OCI-LY7 (cell line): ENCODE results near the gene CD160. TPM values are rescaled to one million over a fixed set of nuclear protein-coding genes. Genes with fewer than 3 reads are reported as not detected.
"Not testable (repeated sequence)": the region's sequence is repeated elsewhere in the genome, so short reads cannot be mapped to it uniquely, and the experiment has no call there.

Experiments
- Bru-seq: library from RNA; stranded (reverse); fragments of 400-500 nt; gene quantifications from one replicate; lab custom pipeline; 2021; lab: Mats Ljungman, UMichigan
- BruChase-seq, 2 experiments: library from RNA; stranded (reverse); fragments of 400-500 nt; gene quantifications; one replicate each; lab custom pipeline; 2021; lab: Mats Ljungman, UMichigan
- BruUV-seq: library from RNA; stranded (reverse); fragments of 400-500 nt; replicated peaks from 2 replicates; lab custom pipeline; 2021; lab: Mats Ljungman, UMichigan
- CTCF ChIA-PET: fragments of 300-600 bp; sonication (Branson Sonifier 250); formaldehyde crosslinking; loops from one replicate; lab custom pipeline; 2022; ENCODE audit warnings: antibody characterized with exemption; ENCODE audit not compliant: unreplicated experiment; lab: Charles Lee
- POLR2A ChIA-PET: fragments of 300-600 bp; sonication (Branson Sonifier 250); formaldehyde crosslinking; loops from one replicate; lab custom pipeline; 2022; ENCODE audit warnings: antibody characterized with exemption; lab: Charles Lee
- DNase-seq: peaks from one replicate; pipeline ENCODE4 v3.0.0-alpha.2; 2015; ENCODE audit warnings: low spot score
- H2AFZ ChIP-seq: fragments of 200-600 bp; sonication (generic), shearing (Covaris generic); 2 replicates; pipeline ENCODE4 v1.6.1; 2014; ENCODE audit warnings: mild to moderate bottlenecking, antibody characterized with exemption, low read length, moderate library complexity
- H3K27ac ChIP-seq: fragments of 200-600 bp; sonication (generic); 2 replicates; pipeline ENCODE4 v1.5.1; 2014; ENCODE audit warnings: mixed run types, low read depth, mild to moderate bottlenecking, moderate library complexity, low read length, inconsistent platforms; ENCODE audit not compliant: poor library complexity, severe bottlenecking
- H3K36me3 ChIP-seq: fragments of 200-600 bp; sonication (generic); 2 replicates; pipeline ENCODE4 v1.6.1; 2014; ENCODE audit warnings: mild to moderate bottlenecking, antibody characterized with exemption, low read length, moderate library complexity, mixed read lengths; ENCODE audit not compliant: insufficient read depth
- H3K4me1 ChIP-seq: fragments of 200-600 bp; sonication (generic); 2 replicates; pipeline ENCODE4 v1.5.1; 2014; ENCODE audit warnings: mild to moderate bottlenecking, low read length; ENCODE audit not compliant: insufficient read depth, poor library complexity, severe bottlenecking
- H3K4me2 ChIP-seq: fragments of 200-600 bp; sonication (generic); 2 replicates; pipeline ENCODE4 v1.6.1; 2014; ENCODE audit warnings: mild to moderate bottlenecking, low read length
- H3K4me3 ChIP-seq: fragments of 200-600 bp; sonication (generic); 2 replicates; pipeline ENCODE4 v1.5.1; 2014; ENCODE audit warnings: mild to moderate bottlenecking, low read depth, low read length; ENCODE audit not compliant: poor library complexity, severe bottlenecking
- H3K79me2 ChIP-seq: fragments of 200-600 bp; sonication (generic); 2 replicates; pipeline ENCODE4 v1.6.1; 2016; ENCODE audit warnings: low read depth, mild to moderate bottlenecking, low read length, moderate library complexity, mixed read lengths; ENCODE audit not compliant: insufficient read depth
- H3K9me2 ChIP-seq: fragments of 200-600 bp; sonication (generic); 2 replicates; pipeline ENCODE4 v1.6.1; 2016; ENCODE audit warnings: mild to moderate bottlenecking, low read length, mixed read lengths; ENCODE audit not compliant: insufficient read depth
- H3K9me3 ChIP-seq: fragments of 200-600 bp; sonication (generic); 2 replicates; pipeline ENCODE4 v1.6.1; 2014; ENCODE audit warnings: mild to moderate bottlenecking, mixed run types, low read length, mixed read lengths
- H4K20me1 ChIP-seq: fragments of 200-600 bp; sonication (generic); 2 replicates; pipeline ENCODE4 v1.6.1; 2014; ENCODE audit warnings: mild to moderate bottlenecking, antibody characterized with exemption, low read length, moderate library complexity, mixed read lengths; ENCODE audit not compliant: insufficient read depth
- EZH2phosphoT487 ChIP-seq: fragments of 200-600 bp; sonication (generic); IDR thresholded peaks from 2 replicates; pipeline ENCODE4 v1.6.1; 2018; ENCODE audit warnings: low read depth, borderline replicate concordance, mild to moderate bottlenecking, mixed run types, antibody characterized with exemption, low read length, moderate library complexity, mixed read lengths
- intact Hi-C: fragments of 100-400 bp; cut with micrococcal nuclease; formaldehyde crosslinking; loops from one replicate; pipeline ENCODE4 v1.10.0; 2022; ENCODE audit not compliant: unreplicated experiment
- long read RNA-seq: library from polyadenylated mRNA; stranded (forward); transcript quantifications from one replicate; pipeline ENCODE4 v2.0.0, GENCODE V29; 2022
- total RNA-seq, 2 experiments: library from RNA; depleted of rRNA in 1 of 2; stranded (reverse); fragments of >200 nt in 1 of 2; shearing (Covaris generic) in 1 of 2; gene quantifications; 2 replicates each; pipeline ENCODE4 v1.2.3, GENCODE V29; 2014 to 2022
- TF ChIP-seq, protein P1 (sequence below): fragments of 200-600 bp; sonication (generic); conservative IDR thresholded peaks from 2 replicates; pipeline ENCODE4 v1.5.1; 2014; ENCODE audit warnings: mild to moderate bottlenecking, antibody characterized with exemption, low read length, moderate library complexity, mixed read lengths

Gene CD160
- total RNA-seq (2014; rRNA removed; shearing (Covaris generic)) (0.23 TPM in 1 of 2 replicates, not detected in the other), total RNA-seq (2022) (not detected in 2 replicates), Bru-seq, nascent RNA (percentile 13 among the genes with signal in this experiment), BruChase-seq, experiment 1, labeled RNA remaining after a 6-hour chase (percentile 10 among the genes with signal in this experiment), BruChase-seq, experiment 2, labeled RNA remaining after a 2-hour chase (not detected)
- long read RNA-seq: 0 reads

DNA sequence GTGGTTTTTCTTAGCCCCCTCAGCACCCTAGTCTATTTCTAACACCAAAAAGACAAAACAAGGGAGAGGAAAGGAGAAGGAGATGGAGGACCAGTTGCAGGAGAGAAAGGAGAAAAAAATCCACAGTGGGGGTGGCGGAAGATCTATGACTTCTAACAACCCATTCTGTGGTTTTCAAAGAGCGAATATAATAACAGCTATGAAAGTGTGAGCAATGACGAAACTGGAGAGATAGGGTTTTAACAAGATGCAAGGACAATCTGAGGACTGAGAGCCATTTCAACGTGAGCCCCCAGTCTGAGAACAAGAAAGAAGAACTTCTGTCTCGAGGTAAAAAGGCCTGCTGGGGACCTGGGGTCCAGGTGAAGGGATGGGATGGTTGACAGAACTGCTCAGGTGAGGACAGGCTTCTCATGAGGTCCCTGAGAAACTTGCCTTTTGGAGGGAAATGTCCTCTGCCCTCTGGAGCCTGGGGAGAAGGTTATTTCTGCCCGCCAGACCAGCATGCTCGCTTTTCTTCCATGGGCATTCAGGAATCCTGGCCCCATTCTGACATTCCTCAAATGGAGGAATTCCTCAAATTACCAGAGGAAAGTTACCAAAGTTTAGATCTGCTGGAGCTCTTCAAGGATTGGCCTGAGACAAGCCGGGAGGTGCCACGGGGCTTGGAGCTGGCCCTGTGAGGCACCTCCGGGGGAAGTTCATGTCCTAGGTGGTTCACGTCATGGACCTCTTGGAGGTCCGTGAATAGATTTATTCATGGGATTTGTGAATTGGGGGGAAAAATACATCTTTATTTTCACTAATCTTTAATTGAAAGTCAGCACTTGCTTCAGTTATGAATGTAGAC, at the start of gene CD160:
Gene CD160, plus strand, starts transcription at position 270 of the 850 bp plus-strand sequence. CDS start 8,829 bp downstream, outside the sequence.
- H3K4me3 ChIP-seq: no peak within 1 kb of the TSS
- H3K27ac ChIP-seq: no peak within 1 kb of the TSS
- H3K79me2 ChIP-seq: no peaks in the 10 kb centered on the region
- POLR2A ChIA-PET: no interaction called here
- no TSS peak for BruUV-seq
- no peak within 1 kb of the TSS for H2AFZ ChIP-seq
- H3K4me2 ChIP-seq: no peak within 1 kb of the TSS
- no peak for TF ChIP-seq EZH2phosphoT487
- TF ChIP-seq, protein P1, sequence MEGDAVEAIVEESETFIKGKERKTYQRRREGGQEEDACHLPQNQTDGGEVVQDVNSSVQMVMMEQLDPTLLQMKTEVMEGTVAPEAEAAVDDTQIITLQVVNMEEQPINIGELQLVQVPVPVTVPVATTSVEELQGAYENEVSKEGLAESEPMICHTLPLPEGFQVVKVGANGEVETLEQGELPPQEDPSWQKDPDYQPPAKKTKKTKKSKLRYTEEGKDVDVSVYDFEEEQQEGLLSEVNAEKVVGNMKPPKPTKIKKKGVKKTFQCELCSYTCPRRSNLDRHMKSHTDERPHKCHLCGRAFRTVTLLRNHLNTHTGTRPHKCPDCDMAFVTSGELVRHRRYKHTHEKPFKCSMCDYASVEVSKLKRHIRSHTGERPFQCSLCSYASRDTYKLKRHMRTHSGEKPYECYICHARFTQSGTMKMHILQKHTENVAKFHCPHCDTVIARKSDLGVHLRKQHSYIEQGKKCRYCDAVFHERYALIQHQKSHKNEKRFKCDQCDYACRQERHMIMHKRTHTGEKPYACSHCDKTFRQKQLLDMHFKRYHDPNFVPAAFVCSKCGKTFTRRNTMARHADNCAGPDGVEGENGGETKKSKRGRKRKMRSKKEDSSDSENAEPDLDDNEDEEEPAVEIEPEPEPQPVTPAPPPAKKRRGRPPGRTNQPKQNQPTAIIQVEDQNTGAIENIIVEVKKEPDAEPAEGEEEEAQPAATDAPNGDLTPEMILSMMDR: no peak
- H4K20me1 ChIP-seq: no peaks in the 10 kb centered on the region
- H3K9me3 ChIP-seq: no peaks in the 10 kb centered on the region
- peaks cover 3% of the 10 kb centered on the region for H3K4me1 ChIP-seq
- CTCF ChIA-PET: no interaction called here
- no peaks in the 10 kb centered on the region for H3K9me2 ChIP-seq
- no peaks in the 10 kb centered on the region for H3K36me3 ChIP-seq
- DNase-seq: no peak
- intact Hi-C loops: no loop called here

DNA sequence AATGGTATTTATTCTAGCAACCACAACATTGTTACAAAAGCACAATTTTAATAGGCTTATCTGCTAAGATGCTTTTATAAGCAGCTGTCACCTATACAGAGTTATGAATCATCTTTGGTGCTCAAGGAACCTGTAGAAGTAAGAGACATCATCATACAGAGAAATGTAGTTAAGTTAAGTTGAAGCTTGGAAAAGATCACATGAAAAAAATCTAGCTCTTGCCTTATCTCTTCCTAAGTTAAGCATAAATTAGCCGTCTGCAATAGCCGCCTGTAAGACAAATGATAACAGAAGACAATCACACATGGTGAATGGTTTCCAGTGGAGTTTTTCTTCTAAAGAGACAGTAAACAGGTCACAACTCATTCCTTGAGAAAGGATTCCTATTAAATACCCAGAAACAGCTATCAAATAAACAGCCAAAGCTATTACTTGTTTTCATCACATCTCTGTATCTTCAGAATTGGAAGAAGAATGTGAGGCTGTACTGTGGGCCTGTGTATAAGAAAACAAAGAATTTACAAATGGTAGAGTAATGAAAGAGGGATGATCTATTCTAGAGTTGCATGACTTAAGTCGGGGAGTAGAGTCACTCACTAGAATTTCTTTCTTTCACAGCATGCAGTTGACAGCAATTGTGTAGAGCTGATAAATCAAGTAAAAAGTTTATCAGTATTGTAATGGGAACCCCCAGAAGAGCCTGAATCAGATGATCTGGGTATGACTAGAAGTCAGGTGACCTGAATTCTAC, 48.1 kb upstream of the CD160 start:
- H3K27ac ChIP-seq, H4K20me1 ChIP-seq, CTCF ChIA-PET, H2AFZ ChIP-seq, POLR2A ChIA-PET, DNase-seq, H3K79me2 ChIP-seq, H3K4me3 ChIP-seq, H3K4me2 ChIP-seq, H3K9me2 ChIP-seq, H3K9me3 ChIP-seq, BruUV-seq, intact Hi-C loops, H3K36me3 ChIP-seq, H3K4me1 ChIP-seq: not testable (repeated sequence)

DNA sequence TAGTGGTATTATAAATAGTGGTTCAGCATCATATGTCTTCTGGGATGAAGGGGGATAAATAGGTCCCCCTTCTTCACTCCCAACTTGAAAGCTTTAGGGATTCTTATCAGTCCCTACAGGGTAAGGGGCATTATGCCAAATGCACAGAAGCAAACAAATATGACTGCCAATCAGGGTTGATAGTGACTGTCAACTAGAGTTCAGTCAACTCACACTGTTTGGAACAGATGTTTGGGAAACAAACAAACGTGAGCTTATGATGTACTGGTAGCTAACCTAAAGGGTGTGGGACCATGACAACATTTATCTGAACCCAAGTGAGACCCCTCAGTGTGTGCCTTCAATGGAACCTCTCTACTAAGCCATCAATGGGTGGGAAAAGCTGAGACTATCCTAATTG, 46.1 kb upstream of the CD160 start:
- BruUV-seq, H3K4me1 ChIP-seq, H3K4me3 ChIP-seq, H3K79me2 ChIP-seq, H3K4me2 ChIP-seq, H2AFZ ChIP-seq, DNase-seq, POLR2A ChIA-PET, H3K9me3 ChIP-seq, H3K9me2 ChIP-seq, H3K36me3 ChIP-seq, intact Hi-C loops, H3K27ac ChIP-seq, H4K20me1 ChIP-seq, CTCF ChIA-PET: not testable (repeated sequence)

DNA sequence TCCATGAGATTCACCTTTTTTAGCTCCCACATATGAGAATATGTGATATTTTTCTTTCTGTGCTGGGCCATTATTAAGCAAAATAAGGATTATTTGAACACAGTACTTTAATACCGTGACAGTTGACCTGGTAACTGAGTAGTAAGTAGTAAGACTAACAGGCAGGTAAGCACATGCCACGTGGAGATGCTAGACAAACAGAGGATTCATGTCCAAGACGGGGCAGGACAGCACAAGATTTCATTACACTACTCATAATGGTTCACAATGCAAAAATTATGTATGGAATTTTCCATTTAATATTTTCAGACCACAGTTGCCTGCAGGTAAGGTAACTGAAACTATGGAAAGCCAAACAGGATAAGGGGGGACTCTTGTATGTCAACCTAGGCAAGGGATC, 34.4 kb upstream of the CD160 start:
- H3K4me1 ChIP-seq, H3K9me3 ChIP-seq, H4K20me1 ChIP-seq, POLR2A ChIA-PET, BruUV-seq, H2AFZ ChIP-seq, H3K27ac ChIP-seq, H3K36me3 ChIP-seq, DNase-seq, H3K4me2 ChIP-seq, H3K9me2 ChIP-seq, H3K4me3 ChIP-seq, H3K79me2 ChIP-seq, CTCF ChIA-PET: not testable (repeated sequence)
- intact Hi-C loops: loop anchor here (10.0 kb wide), 1 partner anchor 50 kb away; no protein-coding TSS in a partner anchor

- POLR2A ChIA-PET: interaction anchor here (0.6 kb wide), 1 partner anchor 166 kb away, joined by 3 read pairs; no protein-coding TSS in a partner anchor
- H3K36me3 ChIP-seq, H3K27ac ChIP-seq, DNase-seq, H3K9me2 ChIP-seq, H3K4me3 ChIP-seq, BruUV-seq, CTCF ChIA-PET, H3K9me3 ChIP-seq, H3K79me2 ChIP-seq, H3K4me2 ChIP-seq, H3K4me1 ChIP-seq, H4K20me1 ChIP-seq, H2AFZ ChIP-seq: not testable (repeated sequence)
- intact Hi-C loops: loop anchor here (10.0 kb wide), 1 partner anchor 49 kb away; no protein-coding TSS in a partner anchor
These were observed 33.2 kb upstream of the CD160 start for GRCh38 chr1:145686078-145686477.
